ENCODE results near the gene SPAAR. TPM values are rescaled to one million over a fixed set of nuclear protein-coding genes. Genes with fewer than 3 reads are reported as not detected.

The SPAAR gene
- total RNA-seq, 2 donors from 2014 or later, result 0.29 TPM; not detected in 1

GRCh38 chr9:35935755-35936509 is 26.6 kb downstream of the SPAAR start:
- Histone ChIP-seq H3K9me3 (ENCODE audit: control insufficient read depth, low read length) (peaks cover 5% of the 10 kb centered on the region), H3K27ac (ENCODE audit: low read depth, low read length) (no peak overlapping the region), H3K4me3 (ENCODE audit: low read length) (no peak overlapping the region), H3K27me3 (ENCODE audit: control insufficient read depth, insufficient read depth, low read length, poor library complexity, severe bottlenecking) (peaks cover 16% of the 10 kb centered on the region), H3K9ac (ENCODE audit: extremely low read depth, low read length, poor library complexity, severe bottlenecking) (no peak overlapping the region), H3K36me3 (ENCODE audit: control insufficient read depth, insufficient read depth, low read length) (no peaks in the 10 kb centered on the region), H3K4me1 (ENCODE audit: control insufficient read depth, insufficient read depth, low read length) (peaks cover 2% of the 10 kb centered on the region)
- 72 to 86% methylated on average over 4 to 7 of the region's 7 CpGs for WGBS, 2 experiments (ENCODE audit: insufficient coverage in 1 of 2, insufficient read length in 1 of 2)
- Mint-ChIP-seq H3K9me3 (no peaks in the 10 kb centered on the region), H3K27me3 (ENCODE audit: insufficient read depth) (peaks cover 25% of the 10 kb centered on the region), H3K4me3 (no peak overlapping the region), H3K4me1 (no peaks in the 10 kb centered on the region), H3K27ac (no peak overlapping the region), H3K36me3 (ENCODE audit: low read depth) (no peaks in the 10 kb centered on the region)
- no peak for TF ChIP-seq CTCF (conservative IDR thresholded peaks at IDR 0.05)
- no peak for DNase-seq

- Histone ChIP-seq H3K36me3 (ENCODE audit: control insufficient read depth, insufficient read depth, low read length) (no peaks in the 10 kb centered on the region), H3K9me3 (ENCODE audit: control insufficient read depth, low read length) (peaks cover 5% of the 10 kb centered on the region), H3K27me3 (ENCODE audit: control insufficient read depth, insufficient read depth, low read length, poor library complexity, severe bottlenecking) (peaks cover 19% of the 10 kb centered on the region), H3K27ac (ENCODE audit: low read depth, low read length) (no peak overlapping the region), H3K4me1 (ENCODE audit: control insufficient read depth, insufficient read depth, low read length) (peaks cover 2% of the 10 kb centered on the region), H3K4me3 (ENCODE audit: low read length) (no peak overlapping the region), H3K9ac (ENCODE audit: extremely low read depth, low read length, poor library complexity, severe bottlenecking) (no peak overlapping the region)
- peaks cover 34% of the 10 kb centered on the region for H3K27me3 Mint-ChIP-seq (ENCODE audit: insufficient read depth)
- no peak for TF ChIP-seq CTCF (conservative IDR thresholded peaks at IDR 0.05)
- H3K9me3 Mint-ChIP-seq, result no peaks in the 10 kb centered on the region
- no peak for DNase-seq
- no peak overlapping the region for H3K4me3 Mint-ChIP-seq
- 65% methylated on average over 2 of the region's 2 CpGs; no CpG with 5 or more reads in 1 of the 2 experiments for WGBS, 2 experiments (ENCODE audit: insufficient coverage in 1 of 2, insufficient read length in 1 of 2)
- no peaks in the 10 kb centered on the region for H3K36me3 Mint-ChIP-seq (ENCODE audit: low read depth)
- no peak overlapping the region for H3K27ac Mint-ChIP-seq
- H3K4me1 Mint-ChIP-seq, result no peaks in the 10 kb centered on the region
Measured at GRCh38 chr9:35937227-35937626, 27.9 kb downstream of the SPAAR start.

GRCh38 chr9:35938474-35939356 is 29.4 kb downstream of the SPAAR start:
- 90% methylated on average over 9 to 10 of the region's 10 CpGs for WGBS, 2 experiments (ENCODE audit: insufficient coverage in 1 of 2, insufficient read length in 1 of 2)
- no peak for DNase-seq
- Histone ChIP-seq H3K9me3 (ENCODE audit: control insufficient read depth, low read length) (peaks cover 5% of the 10 kb centered on the region), H3K36me3 (ENCODE audit: control insufficient read depth, insufficient read depth, low read length) (no peaks in the 10 kb centered on the region), H3K4me3 (ENCODE audit: low read length) (no peak overlapping the region), H3K9ac (ENCODE audit: extremely low read depth, low read length, poor library complexity, severe bottlenecking) (no peak overlapping the region), H3K4me1 (ENCODE audit: control insufficient read depth, insufficient read depth, low read length) (peaks cover 2% of the 10 kb centered on the region), H3K27ac (ENCODE audit: low read depth, low read length) (no peak overlapping the region), H3K27me3 (ENCODE audit: control insufficient read depth, insufficient read depth, low read length, poor library complexity, severe bottlenecking) (peaks cover 34% of the 10 kb centered on the region)
- Mint-ChIP-seq H3K27ac (no peak overlapping the region), H3K9me3 (no peaks in the 10 kb centered on the region), H3K4me1 (no peaks in the 10 kb centered on the region), H3K27me3 (ENCODE audit: insufficient read depth) (peaks cover 43% of the 10 kb centered on the region), H3K36me3 (ENCODE audit: low read depth) (no peaks in the 10 kb centered on the region), H3K4me3 (no peak overlapping the region)
- TF ChIP-seq CTCF (conservative IDR thresholded peaks at IDR 0.05), result no peak
